ENCODE measurements around the gene NMNAT1.
A peak's percentile ranks its signal among the peaks of the same experiment; 100 is the strongest.

Gene NMNAT1

DNA sequence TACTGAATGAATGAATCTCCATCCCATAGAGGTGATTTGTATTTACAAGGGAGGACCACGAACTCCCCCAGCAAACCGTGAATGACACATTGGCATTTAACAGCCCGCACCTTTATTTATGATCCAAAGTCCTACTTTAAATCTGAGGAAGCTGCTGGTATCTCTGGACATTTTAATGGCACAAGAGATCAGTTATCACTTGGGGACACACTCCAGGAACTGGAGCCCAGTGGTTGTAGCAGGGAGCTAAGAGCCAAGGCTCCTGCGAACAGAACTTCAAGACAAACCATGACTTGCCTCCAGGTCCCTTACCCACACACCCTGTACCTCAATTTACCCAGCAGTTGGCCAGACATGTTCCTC is 34.4 kb upstream of the NMNAT1 start:
- Histone ChIP-seq H3K9ac (ENCODE audit: low read depth, low read length) (peak overlapping the region; percentile 78), H3K4me3 (ENCODE audit: low read depth in 1 of 2, low read length in 2 of 2) (peak overlapping the region in 1 of 2 experiments; percentile 96; a peak in 3 of 4 replicates), H3K4me1 (ENCODE audit: insufficient read depth, low read length) (peaks cover 38% of the 10 kb centered on the region), H3K4me2 (ENCODE audit: insufficient read depth, low read length) (peak overlapping the region; percentile 99), H3K79me2 (ENCODE audit: insufficient read depth, low read length) (peaks cover 7% of the 10 kb centered on the region), H3K36me3 (ENCODE audit: insufficient read depth, low read length) (no peaks in the 10 kb centered on the region; the same call in 1 of the 2 replicates), H3K27ac (ENCODE audit: low read length) (no peak overlapping the region; the same call in 1 of the 2 replicates), H4K20me1 (ENCODE audit: insufficient read depth, low read length) (peaks cover 3% of the 10 kb centered on the region; the same call in 1 of the 2 replicates), H3K9me3 (ENCODE audit: insufficient read depth, low read length, severe bottlenecking) (no peaks in the 10 kb centered on the region), H3K27me3 (ENCODE audit: insufficient read depth, low read length, poor library complexity) (no peaks in the 10 kb centered on the region), H2AFZ (ENCODE audit: low read depth, low read length) (0 out of 2 replicates have a peak overlapping the region, but pooled peaks have one; percentile 87)
- ATAC-seq (ENCODE audit: insufficient read depth, low read depth) (no peak), DNase-seq (no peak)
- TF ChIP-seq CTCF (IDR thresholded peaks at IDR 0.05; ENCODE audit: borderline replicate concordance, extremely low read depth, low read length, poor library complexity, severe bottlenecking) (no peak), EZH2 (IDR thresholded peaks at IDR 0.05; ENCODE audit: borderline replicate concordance, low read depth, low read length, severe bottlenecking) (no peak)

GRCh38 chr1:9909234-9910046 is 33.8 kb upstream of the NMNAT1 start:
- TF ChIP-seq EZH2 (IDR thresholded peaks at IDR 0.05; ENCODE audit: borderline replicate concordance, low read depth, low read length, severe bottlenecking) (no peak), CTCF (IDR thresholded peaks at IDR 0.05; ENCODE audit: borderline replicate concordance, extremely low read depth, low read length, poor library complexity, severe bottlenecking) (no peak)
- peak overlapping the region; percentile 78 to 96; a peak in 3 of 4 replicates for H3K4me3 ChIP-seq (ENCODE audit: low read depth in 1 of 2, low read length in 2 of 2)
- H3K9me3 ChIP-seq (ENCODE audit: insufficient read depth, low read length, severe bottlenecking) = no peaks in the 10 kb centered on the region
- peak overlapping the region; percentile 24; the same call in 1 of the 2 replicates for H3K27ac ChIP-seq (ENCODE audit: low read length)
- peaks cover 7% of the 10 kb centered on the region for H3K79me2 ChIP-seq (ENCODE audit: insufficient read depth, low read length)
- peak overlapping the region; percentile 87 for H2AFZ ChIP-seq (ENCODE audit: low read depth, low read length)
- peak; percentile 33 for DNase-seq
- H3K36me3 ChIP-seq (ENCODE audit: insufficient read depth, low read length) = no peaks in the 10 kb centered on the region; the same call in 1 of the 2 replicates
- ATAC-seq (ENCODE audit: insufficient read depth, low read depth) = no peak
- H4K20me1 ChIP-seq (ENCODE audit: insufficient read depth, low read length) = peaks cover 3% of the 10 kb centered on the region; the same call in 1 of the 2 replicates
- peaks cover 38% of the 10 kb centered on the region for H3K4me1 ChIP-seq (ENCODE audit: insufficient read depth, low read length)
- peak overlapping the region; percentile 78 for H3K9ac ChIP-seq (ENCODE audit: low read depth, low read length)
- H3K27me3 ChIP-seq (ENCODE audit: insufficient read depth, low read length, poor library complexity) = no peaks in the 10 kb centered on the region
- peak overlapping the region; percentile 99 for H3K4me2 ChIP-seq (ENCODE audit: insufficient read depth, low read length)

GRCh38 chr1:9910076-9910422 is 33.2 kb upstream of the NMNAT1 start, which contains the start of gene CTNNBIP1:
Gene CTNNBIP1, minus strand, starts transcription at chr1:9910269. Its CDS starts 38,205 bp downstream, at chr1:9872064.
- Histone ChIP-seq H3K4me2 (ENCODE audit: insufficient read depth, low read length) (peak within 1 kb of the TSS; percentile 99), H3K27me3 (ENCODE audit: insufficient read depth, low read length, poor library complexity) (no peaks in the 10 kb centered on the region), H3K36me3 (ENCODE audit: insufficient read depth, low read length) (no peaks in the 10 kb centered on the region; the same call in 1 of the 2 replicates), H3K27ac (ENCODE audit: low read length) (peak within 1 kb of the TSS; percentile 86), H3K4me1 (ENCODE audit: insufficient read depth, low read length) (peaks cover 38% of the 10 kb centered on the region), H2AFZ (ENCODE audit: low read depth, low read length) (peak within 1 kb of the TSS; percentile 94), H3K9me3 (ENCODE audit: insufficient read depth, low read length, severe bottlenecking) (no peaks in the 10 kb centered on the region), H3K9ac (ENCODE audit: low read depth, low read length) (peak within 1 kb of the TSS; percentile 78), H3K4me3 (ENCODE audit: low read depth in 1 of 2, low read length in 2 of 2) (peak within 1 kb of the TSS; percentile 78 to 96), H4K20me1 (ENCODE audit: insufficient read depth, low read length) (peaks cover 3% of the 10 kb centered on the region; the same call in 1 of the 2 replicates), H3K79me2 (ENCODE audit: insufficient read depth, low read length) (peaks cover 7% of the 10 kb centered on the region)
- ATAC-seq (ENCODE audit: insufficient read depth, low read depth) = peak; percentile 67
- TF ChIP-seq CTCF (IDR thresholded peaks at IDR 0.05; ENCODE audit: borderline replicate concordance, extremely low read depth, low read length, poor library complexity, severe bottlenecking) = no peak
- no peak for TF ChIP-seq EZH2 (IDR thresholded peaks at IDR 0.05; ENCODE audit: borderline replicate concordance, low read depth, low read length, severe bottlenecking)
- no peak for DNase-seq

All from DND-41 (cell line).